ENCODE measurements around the gene EPN2.

DNA sequence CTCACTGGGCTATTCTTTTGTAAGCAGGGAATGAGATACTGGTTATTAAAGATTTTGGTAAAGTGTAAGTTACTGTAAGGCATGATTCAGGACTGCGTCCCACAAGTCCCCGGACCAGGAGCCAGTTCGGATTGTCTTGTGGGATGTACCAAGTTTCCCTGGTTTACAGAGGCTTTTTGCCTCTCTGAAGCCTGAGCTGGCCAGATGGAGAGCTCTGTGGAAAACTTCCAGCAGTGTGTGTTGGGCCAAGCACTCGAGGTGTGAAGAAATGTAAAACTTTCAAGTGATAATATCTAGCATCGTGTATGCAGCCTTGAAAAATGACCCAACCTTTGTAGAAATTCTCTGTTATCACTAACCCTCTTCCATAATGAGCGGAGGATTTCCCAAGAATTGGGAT is 2.4 kb downstream of the EPN2 start:
- TF ChIP-seq, protein P1, sequence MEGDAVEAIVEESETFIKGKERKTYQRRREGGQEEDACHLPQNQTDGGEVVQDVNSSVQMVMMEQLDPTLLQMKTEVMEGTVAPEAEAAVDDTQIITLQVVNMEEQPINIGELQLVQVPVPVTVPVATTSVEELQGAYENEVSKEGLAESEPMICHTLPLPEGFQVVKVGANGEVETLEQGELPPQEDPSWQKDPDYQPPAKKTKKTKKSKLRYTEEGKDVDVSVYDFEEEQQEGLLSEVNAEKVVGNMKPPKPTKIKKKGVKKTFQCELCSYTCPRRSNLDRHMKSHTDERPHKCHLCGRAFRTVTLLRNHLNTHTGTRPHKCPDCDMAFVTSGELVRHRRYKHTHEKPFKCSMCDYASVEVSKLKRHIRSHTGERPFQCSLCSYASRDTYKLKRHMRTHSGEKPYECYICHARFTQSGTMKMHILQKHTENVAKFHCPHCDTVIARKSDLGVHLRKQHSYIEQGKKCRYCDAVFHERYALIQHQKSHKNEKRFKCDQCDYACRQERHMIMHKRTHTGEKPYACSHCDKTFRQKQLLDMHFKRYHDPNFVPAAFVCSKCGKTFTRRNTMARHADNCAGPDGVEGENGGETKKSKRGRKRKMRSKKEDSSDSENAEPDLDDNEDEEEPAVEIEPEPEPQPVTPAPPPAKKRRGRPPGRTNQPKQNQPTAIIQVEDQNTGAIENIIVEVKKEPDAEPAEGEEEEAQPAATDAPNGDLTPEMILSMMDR (IDR thresholded peaks at IDR 0.05): no peak
- TF ChIP-seq EP300 (IDR thresholded peaks at IDR 0.05) (no peak), POLR2A (IDR thresholded peaks at IDR 0.05) (no peak)

Measured in tibial nerve (tissue), 4 donors.